AG09309 (cell line): ENCODE measurements around the gene KCTD5.
A peak's percentile ranks its signal among the peaks of the same experiment; 100 is the strongest.
"Not testable (repeated sequence)": the region's sequence is repeated elsewhere in the genome, so short reads cannot be mapped to it uniquely, and the experiment has no call there.

Source experiments
- DNase-seq: peaks from one replicate; pipeline ENCODE4 v3.0.0-alpha.2; 2010; ENCODE audit warnings: low read depth
- H3K4me3 ChIP-seq: 2 replicates; pipeline ENCODE4 v1.5.1; 2011; ENCODE audit warnings: mild to moderate bottlenecking, low read depth, low read length, moderate library complexity; ENCODE audit not compliant: control insufficient read depth
- CTCF ChIP-seq: IDR thresholded peaks from 2 replicates; pipeline ENCODE4 v1.5.1; 2011; ENCODE audit warnings: mild to moderate bottlenecking, low read depth, low read length, inconsistent platforms; ENCODE audit not compliant: insufficient read depth, control insufficient read depth; ENCODE audit errors: missing control alignments

The KCTD5 gene

GRCh38 chr16:2673066-2673999 lies 9.0 kb upstream of the KCTD5 start:
- peak overlapping the region; percentile 77 for H3K4me3 ChIP-seq
- DNase-seq: peak; percentile 41

GRCh38 chr16:2675021-2675420 lies 7.3 kb upstream of the KCTD5 start:
- no peak for TF ChIP-seq CTCF
- no peak overlapping the region for H3K4me3 ChIP-seq
- no peak for DNase-seq

More at GRCh38 chr16:2673066-2673999, 9.0 kb upstream of the KCTD5 start:
- TF ChIP-seq CTCF: no peak

GRCh38 chr16:2675714-2676113 lies 6.6 kb upstream of the KCTD5 start:
- H3K4me3 ChIP-seq: no peak overlapping the region
- no peak for DNase-seq
- no peak for TF ChIP-seq CTCF

GRCh38 chr16:2676937-2677336 lies 5.4 kb upstream of the KCTD5 start:
- not testable (repeated sequence) for H3K4me3 ChIP-seq, DNase-seq

GRCh38 chr16:2678206-2678965 lies 3.9 kb upstream of the KCTD5 start:
- H3K4me3 ChIP-seq, DNase-seq: not testable (repeated sequence)

- not testable (repeated sequence) for DNase-seq, H3K4me3 ChIP-seq
Observed at GRCh38 chr16:2679902-2680301, 2.4 kb upstream of the KCTD5 start.

GRCh38 chr16:2680360-2680759 lies 2.0 kb upstream of the KCTD5 start:
- H3K4me3 ChIP-seq, DNase-seq: not testable (repeated sequence)

GRCh38 chr16:2683041-2683440 lies 718 bp downstream of the KCTD5 start:
- not testable (repeated sequence) for DNase-seq
- H3K4me3 ChIP-seq: peak overlapping the region; percentile 62

- H3K4me3 ChIP-seq, DNase-seq: not testable (repeated sequence)
Observed at GRCh38 chr16:2686075-2686474, 3.8 kb downstream of the KCTD5 start.

GRCh38 chr16:2686912-2687507 lies 4.7 kb downstream of the KCTD5 start:
- no peak overlapping the region for H3K4me3 ChIP-seq
- DNase-seq: no peak
- no peak for TF ChIP-seq CTCF
